HS-27A (cell line): ENCODE measurements around the gene TIMM44.
"Not testable (repeated sequence)": the region's sequence is repeated elsewhere in the genome, so short reads cannot be mapped to it uniquely, and the experiment has no call there.

Experiments
- DNase-seq: peaks from one replicate; pipeline ENCODE4 v3.0.0-alpha.2; 2012; ENCODE audit warnings: low read depth, missing footprints

The TIMM44 gene

GRCh38 chr19:7977021-7977722, 33.7 kb upstream of the TIMM44 start:
- no peak for DNase-seq

GRCh38 chr19:7976461-7976860, 33.0 kb upstream of the TIMM44 start:
- DNase-seq: no peak

GRCh38 chr19:7975037-7975436, 31.6 kb upstream of the TIMM44 start:
- DNase-seq: no peak

GRCh38 chr19:7973883-7974282, 30.4 kb upstream of the TIMM44 start:
- DNase-seq: no peak

DNA sequence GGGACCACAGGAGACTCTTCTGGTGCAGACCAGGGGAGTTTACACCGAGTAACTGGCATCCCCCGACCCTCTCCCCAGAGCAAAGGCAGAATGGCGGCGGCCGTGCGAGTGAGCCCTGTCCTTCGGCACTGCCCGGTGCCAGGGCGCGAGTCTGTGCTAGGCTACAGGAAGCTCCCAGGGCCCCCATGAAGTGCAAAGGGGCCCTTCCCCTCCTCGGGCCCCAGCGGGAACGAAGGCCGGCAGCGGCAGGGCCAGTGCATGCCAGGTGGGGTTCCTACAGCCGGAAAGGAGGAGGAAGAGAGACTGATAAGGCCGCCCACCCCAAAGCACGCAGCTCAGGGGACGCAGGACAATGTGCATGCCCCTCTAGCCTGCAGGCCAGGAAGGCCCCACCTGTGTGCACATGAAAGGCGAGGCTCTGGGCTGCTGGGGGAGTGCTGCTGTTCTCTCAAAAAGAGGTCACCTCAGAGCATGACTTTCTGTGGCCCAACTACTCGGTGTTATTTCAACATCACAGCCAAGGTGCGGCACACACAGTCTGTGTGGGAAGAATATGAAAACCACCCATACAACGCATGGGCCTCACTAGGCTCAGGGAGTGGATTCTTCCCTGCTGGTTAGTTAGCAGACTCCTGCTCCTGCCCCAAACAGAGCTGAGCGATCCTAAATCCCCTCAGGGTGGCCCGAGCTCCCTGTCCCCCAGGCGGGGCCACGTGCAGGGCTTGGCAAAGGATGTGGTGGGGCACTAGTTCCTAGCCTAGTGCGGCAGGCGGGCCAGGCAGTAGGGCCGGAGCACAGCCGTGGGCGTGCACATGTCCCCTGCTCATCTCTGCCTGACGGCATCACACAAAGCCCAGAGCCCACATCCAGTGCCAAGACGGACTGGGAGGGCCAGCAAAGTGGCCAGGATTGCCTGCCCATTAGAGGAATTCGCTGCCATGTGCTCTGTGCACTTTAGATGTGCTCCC, 28.4 kb upstream of the TIMM44 start:
- DNase-seq: no peak

GRCh38 chr19:7970716-7971448, 27.4 kb upstream of the TIMM44 start:
- DNase-seq: no peak

GRCh38 chr19:7969555-7969939, 26.1 kb upstream of the TIMM44 start:
- DNase-seq: no peak

GRCh38 chr19:7968796-7969554, 25.5 kb upstream of the TIMM44 start:
- DNase-seq: no peak

DNA sequence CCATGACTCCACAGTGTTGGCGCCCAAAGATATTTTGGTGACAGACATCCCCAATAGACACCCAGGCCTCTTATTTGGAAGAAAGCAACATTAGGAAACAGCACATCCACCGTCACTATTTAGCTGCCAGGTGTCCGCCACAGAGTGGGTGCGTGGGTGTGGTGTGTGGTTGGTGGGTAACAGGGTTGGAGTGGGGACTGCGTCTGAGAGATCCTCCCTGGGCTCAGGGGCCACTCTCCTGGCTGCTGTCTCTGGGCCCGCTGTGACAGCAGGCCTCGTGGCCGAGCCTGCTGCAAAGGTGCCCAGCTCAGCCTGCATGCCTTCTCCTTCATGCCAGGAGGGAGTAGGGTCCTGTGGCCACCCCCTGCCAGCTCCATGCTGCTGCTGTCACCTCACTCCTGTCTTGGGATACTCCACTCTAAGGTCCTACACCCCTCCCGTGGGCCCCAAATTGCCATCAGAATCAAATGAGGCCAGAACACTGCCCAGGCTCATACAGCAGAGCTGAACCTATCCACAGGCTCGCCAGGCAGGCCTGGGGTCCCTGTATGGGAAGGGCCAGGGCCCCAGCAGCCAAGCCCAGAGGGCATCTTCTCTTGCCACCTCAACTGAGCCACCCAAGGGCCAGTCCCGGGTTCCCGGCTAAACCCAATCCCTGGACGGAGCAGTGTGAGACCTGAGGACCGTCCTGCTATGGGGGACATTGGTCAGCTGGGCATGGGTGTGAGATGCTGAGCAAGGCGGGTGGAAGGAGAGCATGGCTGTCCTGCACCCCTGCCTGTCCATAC, 24.7 kb upstream of the TIMM44 start:
- DNase-seq: no peak

DNA sequence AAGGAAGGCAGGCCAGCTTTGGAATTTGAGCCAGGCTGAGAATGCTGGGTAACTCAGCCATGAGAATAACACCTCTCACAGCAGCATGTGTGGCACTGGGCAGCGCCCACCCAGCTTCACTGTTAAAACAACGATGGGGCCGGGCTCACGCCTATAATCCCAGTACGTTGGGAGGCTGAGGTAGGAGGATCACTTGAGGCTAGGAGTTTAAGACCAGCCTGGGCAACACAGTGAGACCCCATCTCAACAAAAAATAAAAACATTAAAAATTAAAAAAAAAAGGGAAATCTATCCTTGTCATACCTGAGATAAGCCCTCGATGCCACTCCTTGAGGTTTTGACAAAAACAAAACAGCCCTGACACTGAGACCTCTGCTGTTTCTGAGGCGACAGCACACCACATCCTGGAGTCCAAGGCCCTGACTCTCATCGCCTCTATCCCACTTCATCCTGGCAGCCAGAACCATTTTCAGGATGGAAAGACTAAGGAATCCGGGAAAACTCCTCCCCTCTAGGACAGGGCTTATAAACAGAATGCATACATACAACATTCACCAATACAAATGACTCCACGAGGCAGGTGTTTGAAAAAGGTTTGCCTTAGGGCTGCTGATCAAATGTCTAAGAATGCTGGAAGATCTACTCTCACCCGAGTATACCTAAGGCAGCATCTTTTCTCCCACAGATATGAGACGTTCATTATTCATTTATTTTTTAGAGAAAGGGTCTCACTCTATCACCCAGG, 22.6 kb upstream of the TIMM44 start:
- DNase-seq: no peak

GRCh38 chr19:7965259-7965841, 21.9 kb upstream of the TIMM44 start:
- no peak for DNase-seq

DNA sequence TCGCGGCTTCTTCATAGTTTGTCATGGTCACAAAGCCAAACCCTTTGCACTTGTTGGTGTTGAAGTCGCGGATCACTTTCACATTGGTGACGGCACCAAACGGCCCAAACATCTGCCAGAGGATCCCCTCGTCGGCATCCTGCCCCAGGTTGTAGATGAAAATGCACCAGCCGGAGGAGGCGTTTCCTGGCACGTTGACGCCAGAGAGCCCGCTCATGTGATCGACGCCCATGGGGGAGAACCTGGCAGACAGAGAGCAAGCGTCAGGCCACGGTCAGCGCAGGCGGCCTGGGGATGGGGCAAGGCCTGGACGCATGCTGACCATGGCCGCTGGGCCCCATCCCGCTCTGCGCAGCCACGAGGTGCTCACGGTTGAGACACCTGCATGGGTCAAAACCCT, 20.1 kb upstream of the TIMM44 start:
- no peak for DNase-seq

DNA sequence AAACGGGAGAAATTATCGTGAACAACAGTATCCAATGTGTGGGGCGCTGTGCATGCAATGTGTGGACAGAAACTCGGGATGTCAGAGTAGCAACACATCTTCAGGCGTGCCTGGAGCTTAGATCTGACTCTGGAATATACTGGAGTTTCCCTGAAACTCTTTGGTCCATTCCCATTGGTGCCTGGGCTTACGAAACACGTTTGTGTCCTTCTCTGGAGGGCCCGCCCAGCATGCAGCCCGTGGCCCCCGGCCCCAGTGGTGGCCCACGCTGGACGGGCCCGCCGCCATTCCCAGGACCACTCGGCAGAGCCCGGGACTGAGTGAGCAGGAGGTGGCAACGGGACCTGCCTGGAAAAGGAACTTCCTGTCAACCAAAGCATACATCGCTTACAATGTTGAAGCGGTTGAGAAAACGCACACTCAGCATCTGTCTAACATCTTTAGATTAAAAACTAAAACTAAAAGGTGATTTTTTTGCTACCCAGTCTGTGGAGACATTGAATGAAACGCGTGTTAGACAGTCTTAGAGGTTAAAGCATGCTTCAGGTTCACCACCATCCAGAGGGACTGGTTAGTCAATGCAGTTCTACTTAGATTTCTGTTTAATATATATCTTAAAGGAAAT, 19.3 kb upstream of the TIMM44 start:
- no peak for DNase-seq

- no peak for DNase-seq
Observed at GRCh38 chr19:7961920-7962626, 18.6 kb upstream of the TIMM44 start.

DNA sequence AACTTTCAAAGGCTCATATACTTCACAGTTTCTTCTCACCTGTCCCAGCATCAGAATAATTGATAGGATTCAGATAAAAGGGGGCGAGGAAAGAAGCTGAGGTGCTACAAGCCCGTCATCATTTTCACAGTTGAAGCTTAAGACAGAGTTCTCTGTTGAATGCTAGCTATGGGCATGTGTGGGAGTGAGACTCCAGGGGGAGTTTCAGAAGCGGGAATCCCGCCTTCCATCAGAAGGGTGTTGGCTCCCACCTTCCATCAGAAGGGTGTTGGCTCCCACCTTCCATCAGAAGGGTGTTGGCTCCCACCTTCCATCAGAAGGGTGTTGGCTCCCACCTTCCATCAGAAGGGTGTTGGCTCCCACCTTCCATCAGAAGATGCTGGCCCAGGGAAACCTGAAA, 17.6 kb upstream of the TIMM44 start:
- DNase-seq: not testable (repeated sequence)

DNA sequence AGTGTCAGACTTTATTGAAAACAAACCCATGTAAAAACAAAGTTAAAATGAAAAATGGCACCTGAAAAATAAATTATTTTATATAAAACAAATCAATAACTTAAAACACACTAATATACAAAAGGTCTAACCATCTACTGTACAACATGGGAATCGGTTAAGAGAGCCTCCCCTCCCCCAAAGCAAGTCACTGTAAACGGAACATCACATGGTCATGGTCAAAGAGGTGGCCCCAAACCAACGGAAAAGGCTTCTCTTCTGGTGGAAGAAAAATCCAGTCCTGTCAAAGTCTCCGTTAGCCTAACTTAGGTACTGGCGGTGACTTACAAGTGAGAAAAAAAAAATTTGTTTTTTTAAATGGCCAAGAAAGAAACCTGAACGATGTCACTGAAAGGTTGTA, 15.7 kb upstream of the TIMM44 start:
- no peak for DNase-seq

- DNase-seq: no peak
Observed at GRCh38 chr19:7955696-7956095, 12.2 kb upstream of the TIMM44 start.

DNA sequence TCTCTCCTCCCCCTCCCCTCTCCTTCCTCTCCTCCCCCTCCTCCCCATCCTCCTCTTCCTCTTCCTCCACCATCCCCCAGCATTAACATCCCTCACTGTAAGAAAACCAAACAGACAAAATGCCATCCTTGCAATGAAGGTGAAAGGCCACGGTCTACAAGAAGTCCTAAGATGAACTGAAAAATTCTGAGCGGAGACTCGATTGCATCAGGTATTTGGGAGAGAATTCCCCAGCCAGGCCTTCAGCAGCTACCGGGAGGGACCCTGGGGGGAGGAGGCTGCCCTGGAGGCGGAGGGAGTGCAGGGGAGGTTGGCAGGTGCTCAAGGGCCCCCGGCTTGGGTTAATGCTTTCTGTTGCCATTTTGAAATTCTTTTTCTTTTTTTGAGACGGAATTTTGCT, 10.1 kb upstream of the TIMM44 start:
- DNase-seq: no peak

DNA sequence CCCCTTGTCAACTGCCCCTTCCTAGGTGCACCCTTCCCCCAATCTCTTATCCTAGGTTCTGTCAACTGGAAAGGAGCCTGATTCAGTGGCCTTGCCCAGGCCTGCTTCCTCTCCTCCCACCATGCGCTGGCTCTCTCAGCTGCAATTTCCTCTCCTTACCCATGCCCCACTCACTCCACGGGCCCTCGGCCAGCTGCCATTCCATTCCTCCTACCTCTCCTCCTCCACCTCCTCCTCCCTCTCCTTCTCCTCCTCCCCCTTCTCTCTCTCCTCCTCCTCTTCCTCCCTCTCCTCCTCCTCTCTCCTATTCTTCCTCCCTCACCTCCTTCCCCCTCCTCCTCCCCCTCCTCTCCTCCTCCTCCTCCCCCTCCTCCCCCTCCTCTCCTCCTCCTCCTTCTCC, 9.6 kb upstream of the TIMM44 start:
- DNase-seq: no peak
